ENCODE results near the gene MYH6. TPM values are rescaled to one million over a fixed set of nuclear protein-coding genes. Genes with fewer than 3 reads are reported as not detected.

The MYH6 gene
- total and polyA plus RNA-seq, 2 of the 13 experiments (the other 11 are each of a cell fraction or from before 2014, with no cell fraction given) = 0.01 TPM; not detected in 1

DNA sequence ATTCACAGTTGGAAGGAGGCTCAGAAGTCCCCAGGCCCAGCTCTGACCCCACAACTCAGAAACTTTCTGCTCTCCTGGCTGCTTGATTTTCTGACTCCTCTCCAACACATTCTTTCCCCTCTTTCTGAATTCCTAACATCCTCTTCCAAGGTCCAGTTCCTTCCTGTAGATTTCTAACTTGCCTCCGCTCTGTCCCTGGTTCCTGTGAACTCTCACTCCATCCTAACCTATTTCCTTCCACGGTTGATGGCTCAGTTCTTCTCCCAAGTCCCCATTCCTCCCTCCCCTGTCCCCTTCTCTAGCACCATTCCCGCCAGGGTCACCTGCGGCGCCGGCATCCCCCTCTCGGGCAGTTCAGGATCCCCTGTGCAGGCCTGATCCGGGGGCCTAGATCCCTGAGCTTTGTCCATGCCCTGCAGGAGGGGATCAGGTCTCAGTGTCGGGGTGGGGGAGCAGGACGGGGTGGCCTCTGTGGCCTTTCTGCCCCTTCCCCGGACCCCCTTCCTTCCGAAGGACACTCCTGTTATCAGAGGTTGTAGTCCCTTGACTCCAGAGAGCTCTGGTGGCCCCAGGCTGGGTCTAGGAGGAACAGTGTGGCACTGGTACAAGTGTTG, 49.4 kb downstream of the MYH6 start:
- no peak overlapping the region for H3K27ac ChIP-seq (ENCODE audit: extremely low read length, insufficient read depth, low read length)
- in situ Hi-C loops (cut with HindIII; ENCODE audit: extremely low pct_ligation_motif_present, low pct_unique_long_range_greater_than_20kb) = no loop called here
- DNase-seq (ENCODE audit: low spot score) (no peak), ATAC-seq (peak; percentile 31), FAIRE-seq (no peak)
- H2AFZ ChIP-seq (ENCODE audit: low read length) = no peak overlapping the region
- intact Hi-C loops (cut with micrococcal nuclease; ENCODE audit: unreplicated experiment) = no loop called here
- no peaks in the 10 kb centered on the region for H3K9me3 ChIP-seq (ENCODE audit: low read length)
- H3K4me2 ChIP-seq (ENCODE audit: low read depth, low read length) = no peak overlapping the region
- ChIA-PET CTCF (ENCODE audit: low intra/inter-chr PET ratio, low total read pairs) (interaction anchor here (1.6 kb wide), 1 partner anchor 21 kb away, joined by 4 read pairs; no protein-coding TSS in a partner anchor), POLR2A (no interaction called here)
- H3K27me3 ChIP-seq (ENCODE audit: control insufficient read depth in 1 of 2, insufficient read depth in 2 of 2, low read length in 2 of 2) = peaks cover 38 to 93% of the 10 kb centered on the region in 2 experiments
- no TSS peak for BruUV-seq (replicated peaks)
- WGBS (ENCODE audit: low lambda C conversion rate) = 36% methylated on average over 12 of the region's 12 CpGs
- no peaks in the 10 kb centered on the region for H3K79me2 ChIP-seq (ENCODE audit: insufficient read depth, low read length)
- H3K36me3 ChIP-seq (replicated peaks in 1 of 2; ENCODE audit: control insufficient read depth in 1 of 2, insufficient read depth in 2 of 2, low read length in 2 of 2) = no peaks in the 10 kb centered on the region
- no peak overlapping the region for H3K9ac ChIP-seq (ENCODE audit: insufficient read depth, low read depth, low read length)
- H4K20me1 ChIP-seq (ENCODE audit: insufficient read depth, low read length) = no peaks in the 10 kb centered on the region
- peaks cover 30% of the 10 kb centered on the region for H3K4me1 ChIP-seq (ENCODE audit: insufficient read depth, low read length)
- H3K4me3 ChIP-seq (replicated peaks in 1 of 3; ENCODE audit: insufficient read depth in 1 of 3, low read depth in 2 of 3, low read length in 3 of 3) = no peak overlapping the region
- TF ChIP-seq ZNF563 (CRISPR knock-in tag; IDR thresholded peaks at IDR 0.05) (0 out of 2 replicates have a peak, but pooled peaks have one; percentile 36), ZNF207 (IDR thresholded peaks at IDR 0.05; ENCODE audit: borderline replicate concordance) (0 out of 2 replicates have a peak, but pooled peaks have one; percentile 36), ZIK1 (CRISPR knock-in tag; IDR thresholded peaks at IDR 0.05; ENCODE audit: borderline replicate concordance, low read depth) (no peak), ZSCAN31 (CRISPR knock-in tag; IDR thresholded peaks at IDR 0.05; ENCODE audit: low read depth) (no peak), TARDBP (CRISPR knock-in tag; IDR thresholded peaks at IDR 0.05) (0 out of 2 replicates have a peak, but pooled peaks have one; percentile 23), ATF7 (IDR thresholded peaks at IDR 0.05) (no peak), ATF7 (CRISPR knock-in tag; IDR thresholded peaks at IDR 0.05) (peak; percentile 83), SSRP1 (CRISPR knock-in tag; IDR thresholded peaks at IDR 0.05) (no peak), ZNF350 (CRISPR knock-in tag; IDR thresholded peaks at IDR 0.05; ENCODE audit: borderline replicate concordance, low read depth) (0 out of 2 replicates have a peak, but pooled peaks have one; percentile 6), ZNF577 (CRISPR knock-in tag; IDR thresholded peaks at IDR 0.05; ENCODE audit: borderline replicate concordance, low read depth) (0 out of 2 replicates have a peak, but pooled peaks have one; percentile 31), MTA1 (CRISPR knock-in tag; IDR thresholded peaks at IDR 0.05; ENCODE audit: borderline replicate concordance) (peak; percentile 56; the same call in 1 of the 2 replicates), ZFX (CRISPR knock-in tag; IDR thresholded peaks at IDR 0.05; ENCODE audit: low read depth) (peak; percentile 38; the same call in 1 of the 2 replicates)
- TF ChIP-seq, protein P1, sequence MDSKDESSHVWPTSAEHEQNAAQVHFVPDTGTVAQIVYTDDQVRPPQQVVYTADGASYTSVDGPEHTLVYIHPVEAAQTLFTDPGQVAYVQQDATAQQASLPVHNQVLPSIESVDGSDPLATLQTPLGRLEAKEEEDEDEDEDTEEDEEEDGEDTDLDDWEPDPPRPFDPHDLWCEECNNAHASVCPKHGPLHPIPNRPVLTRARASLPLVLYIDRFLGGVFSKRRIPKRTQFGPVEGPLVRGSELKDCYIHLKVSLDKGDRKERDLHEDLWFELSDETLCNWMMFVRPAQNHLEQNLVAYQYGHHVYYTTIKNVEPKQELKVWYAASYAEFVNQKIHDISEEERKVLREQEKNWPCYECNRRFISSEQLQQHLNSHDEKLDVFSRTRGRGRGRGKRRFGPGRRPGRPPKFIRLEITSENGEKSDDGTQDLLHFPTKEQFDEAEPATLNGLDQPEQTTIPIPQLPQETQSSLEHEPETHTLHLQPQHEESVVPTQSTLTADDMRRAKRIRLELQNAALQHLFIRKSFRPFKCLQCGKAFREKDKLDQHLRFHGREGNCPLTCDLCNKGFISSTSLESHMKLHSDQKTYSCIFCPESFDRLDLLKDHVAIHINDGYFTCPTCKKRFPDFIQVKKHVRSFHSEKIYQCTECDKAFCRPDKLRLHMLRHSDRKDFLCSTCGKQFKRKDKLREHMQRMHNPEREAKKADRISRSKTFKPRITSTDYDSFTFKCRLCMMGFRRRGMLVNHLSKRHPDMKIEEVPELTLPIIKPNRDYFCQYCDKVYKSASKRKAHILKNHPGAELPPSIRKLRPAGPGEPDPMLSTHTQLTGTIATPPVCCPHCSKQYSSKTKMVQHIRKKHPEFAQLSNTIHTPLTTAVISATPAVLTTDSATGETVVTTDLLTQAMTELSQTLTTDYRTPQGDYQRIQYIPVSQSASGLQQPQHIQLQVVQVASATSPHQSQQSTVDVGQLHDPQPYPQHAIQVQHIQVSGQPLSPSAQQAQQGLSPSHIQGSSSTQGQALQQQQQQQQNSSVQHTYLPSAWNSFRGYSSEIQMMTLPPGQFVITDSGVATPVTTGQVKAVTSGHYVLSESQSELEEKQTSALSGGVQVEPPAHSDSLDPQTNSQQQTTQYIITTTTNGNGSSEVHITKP (CRISPR knock-in tag; IDR thresholded peaks at IDR 0.05; ENCODE audit: low read depth) = no peak
- TF ChIP-seq, protein P2, sequence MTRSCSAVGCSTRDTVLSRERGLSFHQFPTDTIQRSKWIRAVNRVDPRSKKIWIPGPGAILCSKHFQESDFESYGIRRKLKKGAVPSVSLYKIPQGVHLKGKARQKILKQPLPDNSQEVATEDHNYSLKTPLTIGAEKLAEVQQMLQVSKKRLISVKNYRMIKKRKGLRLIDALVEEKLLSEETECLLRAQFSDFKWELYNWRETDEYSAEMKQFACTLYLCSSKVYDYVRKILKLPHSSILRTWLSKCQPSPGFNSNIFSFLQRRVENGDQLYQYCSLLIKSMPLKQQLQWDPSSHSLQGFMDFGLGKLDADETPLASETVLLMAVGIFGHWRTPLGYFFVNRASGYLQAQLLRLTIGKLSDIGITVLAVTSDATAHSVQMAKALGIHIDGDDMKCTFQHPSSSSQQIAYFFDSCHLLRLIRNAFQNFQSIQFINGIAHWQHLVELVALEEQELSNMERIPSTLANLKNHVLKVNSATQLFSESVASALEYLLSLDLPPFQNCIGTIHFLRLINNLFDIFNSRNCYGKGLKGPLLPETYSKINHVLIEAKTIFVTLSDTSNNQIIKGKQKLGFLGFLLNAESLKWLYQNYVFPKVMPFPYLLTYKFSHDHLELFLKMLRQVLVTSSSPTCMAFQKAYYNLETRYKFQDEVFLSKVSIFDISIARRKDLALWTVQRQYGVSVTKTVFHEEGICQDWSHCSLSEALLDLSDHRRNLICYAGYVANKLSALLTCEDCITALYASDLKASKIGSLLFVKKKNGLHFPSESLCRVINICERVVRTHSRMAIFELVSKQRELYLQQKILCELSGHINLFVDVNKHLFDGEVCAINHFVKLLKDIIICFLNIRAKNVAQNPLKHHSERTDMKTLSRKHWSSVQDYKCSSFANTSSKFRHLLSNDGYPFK (CRISPR knock-in tag; IDR thresholded peaks at IDR 0.05; ENCODE audit: borderline replicate concordance) = peak; percentile 1; the same call in 1 of the 2 replicates
- TF ChIP-seq, protein P3, sequence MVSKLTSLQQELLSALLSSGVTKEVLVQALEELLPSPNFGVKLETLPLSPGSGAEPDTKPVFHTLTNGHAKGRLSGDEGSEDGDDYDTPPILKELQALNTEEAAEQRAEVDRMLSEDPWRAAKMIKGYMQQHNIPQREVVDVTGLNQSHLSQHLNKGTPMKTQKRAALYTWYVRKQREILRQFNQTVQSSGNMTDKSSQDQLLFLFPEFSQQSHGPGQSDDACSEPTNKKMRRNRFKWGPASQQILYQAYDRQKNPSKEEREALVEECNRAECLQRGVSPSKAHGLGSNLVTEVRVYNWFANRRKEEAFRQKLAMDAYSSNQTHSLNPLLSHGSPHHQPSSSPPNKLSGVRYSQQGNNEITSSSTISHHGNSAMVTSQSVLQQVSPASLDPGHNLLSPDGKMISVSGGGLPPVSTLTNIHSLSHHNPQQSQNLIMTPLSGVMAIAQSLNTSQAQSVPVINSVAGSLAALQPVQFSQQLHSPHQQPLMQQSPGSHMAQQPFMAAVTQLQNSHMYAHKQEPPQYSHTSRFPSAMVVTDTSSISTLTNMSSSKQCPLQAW (CRISPR knock-in tag; IDR thresholded peaks at IDR 0.05) = 0 out of 2 replicates have a peak, but pooled peaks have one; percentile 41
